HepG2 (cell line): Measurements from ENCODE around the gene TUT1. TPM values are rescaled to one million over a fixed set of nuclear protein-coding genes. Genes with fewer than 3 reads are reported as not detected.

ENCODE experiments used
- AHDC1 ChIP-seq: sonication (generic); formaldehyde crosslinking; IDR thresholded peaks from 2 replicates; pipeline ENCODE4 v1.5.1; 2020; ENCODE audit warnings: mild to moderate bottlenecking, missing genetic modification reagents, borderline replicate concordance
- HMGXB3 ChIP-seq: sonication (generic); formaldehyde crosslinking; IDR thresholded peaks from 2 replicates; pipeline ENCODE4 v1.4.0; 2020; ENCODE audit warnings: missing genetic modification reagents, borderline replicate concordance
- HMGXB4 ChIP-seq, 2 experiments: sonication (generic) in 1 of 2; formaldehyde crosslinking in 1 of 2; IDR thresholded peaks; 2 replicates each; pipeline versions ENCODE4 v1.4.0 to v1.6.1; 2018 to 2020; ENCODE audit warnings: missing genetic modification reagents in 2 of 2, borderline replicate concordance in 1 of 2, low read depth in 1 of 2, mild to moderate bottlenecking in 1 of 2, missing biosample characterization in 1 of 2
- SMAD9 ChIP-seq: sonication (generic); formaldehyde crosslinking; IDR thresholded peaks from 2 replicates; pipeline ENCODE4 v1.5.1; 2020; ENCODE audit warnings: mild to moderate bottlenecking, missing genetic modification reagents
- ZIK1 ChIP-seq: sonication (generic); formaldehyde crosslinking; IDR thresholded peaks from 2 replicates; pipeline ENCODE4 v1.5.0; 2020; ENCODE audit warnings: mild to moderate bottlenecking, low read depth, missing genetic modification reagents, borderline replicate concordance
- ZNF230 ChIP-seq: sonication (generic); formaldehyde crosslinking; IDR thresholded peaks from 2 replicates; pipeline ENCODE4 v1.4.0; 2020; ENCODE audit warnings: mild to moderate bottlenecking, missing genetic modification reagents
- ZNF556 ChIP-seq: sonication (generic); formaldehyde crosslinking; IDR thresholded peaks from 2 replicates; pipeline ENCODE4 v1.4.0; 2020; ENCODE audit warnings: mild to moderate bottlenecking, missing genetic modification reagents, borderline replicate concordance
- ZNF574 ChIP-seq: sonication (generic); formaldehyde crosslinking; IDR thresholded peaks from 2 replicates; pipeline ENCODE4 v1.4.0; 2020; ENCODE audit warnings: missing genetic modification reagents
- ZNF749 ChIP-seq: sonication (generic); formaldehyde crosslinking; IDR thresholded peaks from 2 replicates; pipeline ENCODE4 v1.8.0; 2022; ENCODE audit warnings: mild to moderate bottlenecking, missing genetic modification reagents, moderate library complexity, borderline replicate concordance
- ZNF768 ChIP-seq: sonication (generic); formaldehyde crosslinking; IDR thresholded peaks from 2 replicates; pipeline ENCODE4 v1.4.0; 2020; ENCODE audit warnings: missing genetic modification reagents
- polyA plus RNA-seq, 8 experiments: library from polyadenylated mRNA; depleted of rRNA in 3 of 8; stranded (reverse) in 7 of 8; unstranded in 1 of 8; fragments of >200 nt; fragmentation: Illumina TruSeq in 4 of 8; extraction: Trizol in 4 of 8; gene quantifications; 2 replicates each; pipeline versions ENCODE4 v1.2.1 to v1.2.3, GENCODE V29; 2011 to 2016; ENCODE audit warnings: low read depth in 4 of 8, missing spikeins in 1 of 8, mixed read lengths in 1 of 8; ENCODE audit not compliant: insufficient read depth in 1 of 8
- total RNA-seq, 5 experiments: library from RNA; depleted of rRNA; stranded (reverse); fragments of >200 nt; fragmentation: Illumina TruSeq; extraction: Trizol; gene quantifications; 2 replicates each; pipeline ENCODE4 v1.2.3, GENCODE V29; 2016; ENCODE audit warnings: low read depth in 1 of 5

TUT1 gene
- total and polyA plus RNA-seq, 2 of the 13 experiments (the other 11 are each of a cell fraction or from before 2014, with no cell fraction given): 9.7 to 14.3 TPM

GRCh38 chr11:62612366-62613290 is 21.3 kb upstream of the TUT1 start, which contains the start of the genes EML3 and ROM1 (continued):
- TF ChIP-seq AHDC1 (CRISPR knock-in tag): no peak
- TF ChIP-seq SMAD9: no peak
- TF ChIP-seq ZNF556: no peak
- peak; percentile 67; the same call in 1 of the 2 replicates for TF ChIP-seq ZNF574 (CRISPR knock-in tag)
- 0 out of 2 replicates have a peak, but pooled peaks have one; percentile 11 for TF ChIP-seq ZNF768
- TF ChIP-seq HMGXB3: 0 out of 2 replicates have a peak, but pooled peaks have one; percentile 39
- TF ChIP-seq ZIK1 (CRISPR knock-in tag): peak; percentile 60; the same call in 1 of the 2 replicates
- peak; percentile 86 to 92 for TF ChIP-seq HMGXB4 (CRISPR knock-in tag; IDR thresholded peaks at IDR 0.05; ENCODE audit: borderline replicate concordance in 1 of 2, low read depth in 1 of 2)
- no peak for TF ChIP-seq ZNF230
- 0 out of 2 replicates have a peak, but pooled peaks have one; percentile 50 for TF ChIP-seq ZNF749
